Measurements from ENCODE around the gene POLR2E. TPM values are rescaled to one million over a fixed set of nuclear protein-coding genes. Genes with fewer than 3 reads are reported as not detected.

POLR2E gene
- total and polyA plus RNA-seq, 2 of the 8 experiments (the other 6 are each of a cell fraction or from before 2014, with no cell fraction given), result 281 to 381 TPM

GRCh38 chr19:1109697-1110671 lies 14.8 kb upstream of the POLR2E start (continued):
- TF ChIP-seq HDAC2 (IDR thresholded peaks at IDR 0.05; ENCODE audit: borderline replicate concordance in 1 of 2, low read depth in 2 of 2, low read length in 2 of 2), result no peak
- TF ChIP-seq CHD1 (IDR thresholded peaks at IDR 0.05; ENCODE audit: low read depth, low read length), result no peak
- TF ChIP-seq MAX (IDR thresholded peaks at IDR 0.05), result no peak
- TF ChIP-seq TEAD4 (IDR thresholded peaks at IDR 0.05; ENCODE audit: low read depth, low read length), result no peak
- TF ChIP-seq EZH2 (IDR thresholded peaks at IDR 0.05; ENCODE audit: low read depth, low read length, severe bottlenecking), result no peak
- TF ChIP-seq RFX5 (IDR thresholded peaks at IDR 0.05; ENCODE audit: borderline replicate concordance, low read depth, low read length), result no peak
- TF ChIP-seq ZNF274 (IDR thresholded peaks at IDR 0.05; ENCODE audit: borderline replicate concordance, extremely low read depth, low read length), result no peak
- TF ChIP-seq POLR2AphosphoS5 (IDR thresholded peaks at IDR 0.05; ENCODE audit: low read depth, low read length), result no peak
- no peak for TF ChIP-seq NANOG (IDR thresholded peaks at IDR 0.05; ENCODE audit: insufficient read depth, low read depth, low read length, poor library complexity, severe bottlenecking)
- TF ChIP-seq TCF12 (IDR thresholded peaks at IDR 0.05; ENCODE audit: low read depth, low read length), result no peak
